T1000 (cell line): Measurements from ENCODE around the gene RAB11A.
"Not testable (repeated sequence)": the region's sequence is repeated elsewhere in the genome, so short reads cannot be mapped to it uniquely, and the experiment has no call there.

Source experiments
- DNase-seq: peaks from one replicate; lab custom pipeline; 2025; ENCODE audit warnings: mixed read lengths; lab: John Stamatoyannopoulos, UW

RAB11A gene

GRCh38 chr15:65845826-65846519 lies 23.3 kb upstream of the RAB11A start:
- no peak for DNase-seq

- DNase-seq, result no peak
Measured at GRCh38 chr15:65847989-65848388, 21.3 kb upstream of the RAB11A start.

GRCh38 chr15:65851981-65852380 lies 17.3 kb upstream of the RAB11A start:
- DNase-seq, result no peak

GRCh38 chr15:65856821-65857455 lies 12.4 kb upstream of the RAB11A start:
- DNase-seq, result no peak

GRCh38 chr15:65857718-65858402 lies 11.4 kb upstream of the RAB11A start:
- no peak for DNase-seq

- no peak for DNase-seq
Measured at GRCh38 chr15:65862682-65863081, 6.6 kb upstream of the RAB11A start.

GRCh38 chr15:65863106-65863505 lies 6.2 kb upstream of the RAB11A start:
- no peak for DNase-seq

- DNase-seq, result no peak
Measured at GRCh38 chr15:65867244-65867643, 2.0 kb upstream of the RAB11A start.

GRCh38 chr15:65867933-65868332 lies 1.4 kb upstream of the RAB11A start:
- not testable (repeated sequence) for DNase-seq

- DNase-seq, result no peak
Measured at GRCh38 chr15:65868546-65869125, 655 bp upstream of the RAB11A start.

- DNase-seq, result no peak
Measured at GRCh38 chr15:65869954-65870871, 922 bp downstream of the RAB11A start.

GRCh38 chr15:65870889-65871533 lies 1.7 kb downstream of the RAB11A start:
- DNase-seq, result no peak

- DNase-seq, result not testable (repeated sequence)
Measured at GRCh38 chr15:65871886-65872285, 2.6 kb downstream of the RAB11A start.

GRCh38 chr15:65872596-65872995 lies 3.3 kb downstream of the RAB11A start:
- not testable (repeated sequence) for DNase-seq

GRCh38 chr15:65873256-65873655 lies 4.0 kb downstream of the RAB11A start:
- DNase-seq, result no peak

GRCh38 chr15:65875458-65875857 lies 6.2 kb downstream of the RAB11A start:
- DNase-seq, result no peak

GRCh38 chr15:65877749-65878148 lies 8.5 kb downstream of the RAB11A start:
- no peak for DNase-seq

- no peak for DNase-seq
Measured at GRCh38 chr15:65881766-65882434, 12.6 kb downstream of the RAB11A start.

- no peak for DNase-seq
Measured at GRCh38 chr15:65883571-65883970, 14.3 kb downstream of the RAB11A start.

- no peak for DNase-seq
Measured at GRCh38 chr15:65884511-65884910, 15.2 kb downstream of the RAB11A start.
